ENCODE results near the gene THOC1. TPM values are rescaled to one million over a fixed set of nuclear protein-coding genes. Genes with fewer than 3 reads are reported as not detected.

THOC1 gene
- total and polyA plus RNA-seq, 2 of the 8 experiments (the other 6 are each of a cell fraction or from before 2014, with no cell fraction given), result 19.1 to 66.4 TPM

DNA sequence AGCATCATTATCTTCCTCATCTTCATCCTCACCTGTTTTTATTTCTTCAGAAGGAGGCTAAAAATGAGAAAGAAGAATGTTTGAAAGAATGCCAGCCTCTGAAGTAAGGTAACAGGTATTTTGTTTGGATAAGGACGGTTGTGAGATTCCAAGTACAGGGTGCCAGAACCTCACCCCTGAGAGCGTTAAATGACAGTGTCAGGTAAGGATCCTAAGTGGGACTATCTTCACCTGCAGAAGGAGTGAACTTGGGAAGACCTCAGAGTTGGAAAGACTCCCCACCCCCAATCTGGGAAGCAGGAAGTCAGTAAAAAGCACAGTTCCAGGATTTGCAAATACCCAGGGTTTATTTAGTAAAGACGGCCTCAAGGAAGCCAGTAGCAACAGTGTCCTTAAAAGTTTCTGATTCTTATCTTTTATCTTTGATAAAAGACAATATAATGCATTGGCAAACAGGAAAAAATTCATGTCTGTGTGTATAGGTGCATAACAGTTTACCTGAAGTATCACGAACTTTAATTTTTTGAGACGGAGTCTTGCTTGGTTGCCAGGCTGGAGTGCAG, 52.3 kb downstream of the THOC1 start (continued):
- no peak for TF ChIP-seq RAD21 (IDR thresholded peaks at IDR 0.05 in 1 of 2, conservative IDR thresholded peaks at IDR 0.05 in 1 of 2; ENCODE audit: low read depth in 2 of 2, low read length in 2 of 2)
- no peak for TF ChIP-seq RNF2 (IDR thresholded peaks at IDR 0.05; ENCODE audit: borderline replicate concordance, low read depth, low read length, missing control alignments, poor library complexity, severe bottlenecking)
- no peak for TF ChIP-seq NANOG (IDR thresholded peaks at IDR 0.05; ENCODE audit: insufficient read depth, low read depth, low read length, poor library complexity, severe bottlenecking)
- no peak for TF ChIP-seq ASH2L (IDR thresholded peaks at IDR 0.05; ENCODE audit: low read length)
- no peak for TF ChIP-seq KDM1A (IDR thresholded peaks at IDR 0.05; ENCODE audit: borderline replicate concordance, low read length)
- TF ChIP-seq SP4 (IDR thresholded peaks at IDR 0.05; ENCODE audit: low read length), result no peak
- no peak for TF ChIP-seq TAF7 (optimal IDR thresholded peaks at IDR 0.05; ENCODE audit: borderline replicate concordance, low read depth, low read length)
- no peak for TF ChIP-seq SIN3A (conservative IDR thresholded peaks at IDR 0.05 in 1 of 2, IDR thresholded peaks at IDR 0.05 in 1 of 2; ENCODE audit: low read depth in 1 of 2, low read length in 2 of 2)

All from H1 (cell line).